Thyroid gland (tissue), 4 donors: ENCODE measurements around the gene WDR11. TPM values are rescaled to one million over a fixed set of nuclear protein-coding genes. Genes with fewer than 3 reads are reported as not detected.

ENCODE experiments used
- DNase-seq, 2 donors: peaks; one replicate each; pipeline ENCODE4 v3.0.0-alpha.2; 2019
- H3K27ac ChIP-seq, 3 donors: fragments of 200-600 bp; sonication (generic); 1 replicate in 2 of 3; 2 replicates in 1 of 3; pipeline ENCODE4 v1.5.1; 2016 to 2019; ENCODE audit warnings: mild to moderate bottlenecking in 1 of 3, moderate library complexity in 1 of 3
- H3K27me3 ChIP-seq: fragments of 200-600 bp; sonication (generic); one replicate; pipeline ENCODE4 v1.5.1; 2019
- H3K36me3 ChIP-seq, 2 donors: fragments of 200-600 bp; sonication (generic); one replicate each; pipeline ENCODE4 v1.5.1; 2016 to 2019
- H3K4me1 ChIP-seq, 2 donors: fragments of 200-600 bp; sonication (generic); one replicate each; pipeline ENCODE4 v1.5.1; 2017 to 2019
- H3K4me3 ChIP-seq, 3 donors: fragments of 200-600 bp; sonication (generic); replicated peaks in 1 of 3; 1 replicate in 2 of 3; 2 replicates in 1 of 3; pipeline ENCODE4 v1.5.1; 2016; ENCODE audit warnings: mild to moderate bottlenecking in 1 of 3
- H3K9me3 ChIP-seq: fragments of 200-600 bp; sonication (generic); one replicate; pipeline ENCODE4 v1.5.1; 2017
- CTCF ChIP-seq, 6 experiments: fragments of 200-600 bp in 3 of 6; fragments of 450-650 bp in 3 of 6; sonication (generic) in 3 of 6; IDR thresholded peaks; one replicate each; pipeline ENCODE4 v1.5.1; 2016 to 2019; ENCODE audit warnings: antibody characterized with exemption in 6 of 6, mild to moderate bottlenecking in 2 of 6, inconsistent platforms in 1 of 6, moderate library complexity in 1 of 6
- POLR2A ChIP-seq, 2 donors: fragments of 450-650 bp; IDR thresholded peaks; one replicate each; pipeline ENCODE4 v1.6.1; 2017; ENCODE audit warnings: antibody characterized with exemption in 2 of 2, mild to moderate bottlenecking in 2 of 2, moderate library complexity in 1 of 2
- WGBS, 2 donors: methylation state at CpG; one replicate each; pipeline ENCODE4 v1.1.5; 2017; 5-methylcytosine and 5-hydroxymethylcytosine counted together
- intact Hi-C: fragments of 100-400 bp; cut with DNase I; formaldehyde crosslinking; loops from one replicate; pipeline ENCODE4 v1.15.1; 2023
- total RNA-seq, 4 donors: library from RNA; depleted of rRNA; stranded (reverse); fragments of >200 nt; gene quantifications; one replicate each; pipeline ENCODE4 v1.2.3, GENCODE V29; 2016

WDR11 gene
- total RNA-seq, 4 donors from 2014 or later = 76.9 to 95.5 (median 79.4) TPM

- H3K4me3 ChIP-seq = no peak overlapping the region
- TF ChIP-seq CTCF (IDR thresholded peaks at IDR 0.05) = no peak
- no peak for TF ChIP-seq POLR2A (IDR thresholded peaks at IDR 0.05)
- intact Hi-C loops = no loop called here
Measured at GRCh38 chr10:120938822-120939221, 87.7 kb downstream of the WDR11 start.

GRCh38 chr10:120940299-120940900 lies 89.2 kb downstream of the WDR11 start:
- intact Hi-C loops = loop anchor here (5.0 kb wide), 2 partner anchors 797 to 957 kb away; no protein-coding TSS in a partner anchor
- Histone ChIP-seq H3K27me3 (no peaks in the 10 kb centered on the region), H3K9me3 (no peaks in the 10 kb centered on the region), H3K4me1 (no peaks in the 10 kb centered on the region), H3K4me3 (no peak overlapping the region), H3K36me3 (no peaks in the 10 kb centered on the region), H3K27ac (no peak overlapping the region)
- no peak for DNase-seq
- TF ChIP-seq CTCF (IDR thresholded peaks at IDR 0.05) (no peak), POLR2A (IDR thresholded peaks at IDR 0.05) (no peak)
- WGBS, 2 donors = 55 to 68% methylated on average over 13 of the region's 13 CpGs

More at GRCh38 chr10:120938822-120939221, 87.7 kb downstream of the WDR11 start:
- Histone ChIP-seq H3K4me1 (no peaks in the 10 kb centered on the region), H3K9me3 (no peaks in the 10 kb centered on the region), H3K27me3 (no peaks in the 10 kb centered on the region), H3K36me3 (no peaks in the 10 kb centered on the region), H3K27ac (no peak overlapping the region)
- 92% methylated on average over 4 to 5 of the region's 5 CpGs for WGBS, 2 donors
- DNase-seq = no peak

- intact Hi-C loops = loop anchor here (5.0 kb wide), 2 partner anchors 796 to 956 kb away; no protein-coding TSS in a partner anchor
- Histone ChIP-seq H3K4me3 (no peak overlapping the region), H3K36me3 (no peaks in the 10 kb centered on the region), H3K4me1 (no peaks in the 10 kb centered on the region), H3K27me3 (no peaks in the 10 kb centered on the region), H3K27ac (no peak overlapping the region), H3K9me3 (no peaks in the 10 kb centered on the region)
- 90 to 100% methylated on average over 1 to 5 of the region's 5 CpGs for WGBS, 2 donors
- TF ChIP-seq CTCF (IDR thresholded peaks at IDR 0.05) (no peak), POLR2A (IDR thresholded peaks at IDR 0.05) (no peak)
- DNase-seq = no peak
Measured at GRCh38 chr10:120941501-120941900, 90.3 kb downstream of the WDR11 start.

GRCh38 chr10:120942806-120943413 lies 91.7 kb downstream of the WDR11 start:
- TF ChIP-seq POLR2A (IDR thresholded peaks at IDR 0.05) = no peak
- TF ChIP-seq CTCF (IDR thresholded peaks at IDR 0.05) = peak; percentile 65 to 90 (median 84)
- intact Hi-C loops = loop anchor here (5.0 kb wide), 2 partner anchors 794 to 954 kb away; no protein-coding TSS in a partner anchor
- no peaks in the 10 kb centered on the region for H3K36me3 ChIP-seq
- H3K27me3 ChIP-seq = no peaks in the 10 kb centered on the region
- no peaks in the 10 kb centered on the region for H3K4me1 ChIP-seq
- H3K27ac ChIP-seq = no peak overlapping the region
- no peaks in the 10 kb centered on the region for H3K9me3 ChIP-seq
- H3K4me3 ChIP-seq = no peak overlapping the region
- peak; percentile 72 to 79 for DNase-seq
- 22 to 28% methylated on average over 15 to 18 of the region's 23 CpGs for WGBS, 2 donors

- H3K9me3 ChIP-seq = no peaks in the 10 kb centered on the region
- DNase-seq = no peak
- TF ChIP-seq CTCF (IDR thresholded peaks at IDR 0.05) (no peak), POLR2A (IDR thresholded peaks at IDR 0.05) (no peak)
- no peaks in the 10 kb centered on the region for H3K36me3 ChIP-seq
- no peaks in the 10 kb centered on the region for H3K4me1 ChIP-seq
- H3K27me3 ChIP-seq = no peaks in the 10 kb centered on the region
- H3K27ac ChIP-seq = no peak overlapping the region
- 86 to 90% methylated on average over 6 of the region's 6 CpGs for WGBS, 2 donors
- H3K4me3 ChIP-seq = no peak overlapping the region
- intact Hi-C loops = loop anchor here (5.0 kb wide), 2 partner anchors 794 to 954 kb away; no protein-coding TSS in a partner anchor
Measured at GRCh38 chr10:120943542-120943941, 92.4 kb downstream of the WDR11 start.
